GM19467 (cell line): ENCODE results near the gene SMC3.

ENCODE experiments used
- ATAC-seq: cut with Tn5 transposase; IDR thresholded peaks from one replicate; pipeline ENCODE4 v1.9.1; 2021; ENCODE audit warnings: mild to moderate bottlenecking, moderate library complexity; ENCODE audit not compliant: unreplicated experiment

Gene SMC3

DNA sequence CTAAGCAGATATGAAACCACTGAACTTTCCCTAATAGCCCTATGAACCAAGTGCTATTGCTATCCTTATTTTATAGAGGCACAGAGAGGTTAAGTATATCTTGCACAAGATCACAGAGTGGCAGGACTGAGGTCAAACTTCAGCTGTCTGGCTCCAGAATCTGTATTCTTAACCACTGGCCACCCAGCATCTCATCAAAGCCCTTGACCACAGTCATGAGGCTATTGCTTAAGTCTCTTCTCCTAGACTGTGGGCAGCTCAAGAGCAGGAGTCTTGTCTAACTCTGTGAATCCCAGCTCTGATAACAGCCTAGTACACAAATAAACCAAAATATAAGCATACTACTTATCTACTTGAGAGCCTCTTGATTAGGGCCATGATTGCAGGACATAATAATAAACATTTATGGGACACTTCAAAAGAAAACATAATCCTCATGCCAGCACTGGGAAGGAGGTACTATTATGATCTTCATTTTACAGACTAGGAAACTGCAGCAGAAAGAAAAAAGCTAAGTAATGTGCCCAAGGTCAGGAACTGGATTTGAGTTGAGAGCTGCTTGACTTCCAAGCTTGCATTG lies 22.4 kb upstream of the SMC3 start:
- ATAC-seq = no peak

DNA sequence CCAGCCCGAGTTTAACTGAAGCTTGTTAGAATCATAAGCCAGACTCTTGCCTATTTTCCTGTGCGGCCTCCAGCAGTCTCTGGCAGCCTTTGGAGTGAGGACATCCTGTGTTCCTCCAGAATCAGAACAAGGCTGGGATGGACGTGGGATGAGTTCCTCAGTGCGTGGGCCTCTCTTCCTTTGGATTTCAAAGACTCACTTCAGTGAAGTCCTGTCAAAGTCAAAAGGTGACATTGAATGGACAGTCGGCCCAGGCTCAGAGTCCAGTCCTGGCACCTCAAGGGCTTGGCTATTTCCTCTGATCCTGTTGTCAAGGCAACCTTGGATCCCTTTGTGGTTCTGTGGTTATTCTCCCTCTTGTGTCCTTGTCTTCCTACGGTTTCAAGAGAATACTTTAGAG lies 21.4 kb upstream of the SMC3 start:
- no peak for ATAC-seq

DNA sequence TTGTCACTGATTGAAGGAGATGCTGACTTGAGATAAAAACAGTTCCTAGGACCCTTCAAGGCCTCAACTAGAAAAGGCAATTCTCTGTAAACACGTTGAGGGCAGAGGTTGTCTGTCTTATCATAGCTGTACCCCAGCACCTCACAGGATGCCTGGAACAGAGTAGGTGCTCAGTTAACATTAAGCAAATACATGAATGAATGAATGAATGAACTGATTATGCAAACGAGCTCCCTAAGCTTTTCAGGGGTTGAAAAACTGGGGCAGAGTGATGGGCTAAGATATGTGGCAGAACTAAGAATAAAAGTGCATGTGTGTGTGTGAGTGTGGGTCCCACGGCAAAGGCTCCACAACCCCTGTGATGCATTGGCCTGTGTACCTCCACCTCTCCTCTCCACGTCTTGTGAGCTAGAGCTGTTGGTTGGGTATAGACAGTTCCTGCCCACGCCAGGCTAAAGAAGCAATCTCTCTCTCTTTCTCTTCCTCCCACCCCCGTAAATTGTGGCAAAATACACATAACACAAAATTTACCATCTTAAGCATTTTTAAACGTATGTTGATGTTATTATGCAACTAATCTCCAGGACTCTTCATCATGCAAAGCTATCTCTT lies 20.9 kb upstream of the SMC3 start:
- no peak for ATAC-seq

DNA sequence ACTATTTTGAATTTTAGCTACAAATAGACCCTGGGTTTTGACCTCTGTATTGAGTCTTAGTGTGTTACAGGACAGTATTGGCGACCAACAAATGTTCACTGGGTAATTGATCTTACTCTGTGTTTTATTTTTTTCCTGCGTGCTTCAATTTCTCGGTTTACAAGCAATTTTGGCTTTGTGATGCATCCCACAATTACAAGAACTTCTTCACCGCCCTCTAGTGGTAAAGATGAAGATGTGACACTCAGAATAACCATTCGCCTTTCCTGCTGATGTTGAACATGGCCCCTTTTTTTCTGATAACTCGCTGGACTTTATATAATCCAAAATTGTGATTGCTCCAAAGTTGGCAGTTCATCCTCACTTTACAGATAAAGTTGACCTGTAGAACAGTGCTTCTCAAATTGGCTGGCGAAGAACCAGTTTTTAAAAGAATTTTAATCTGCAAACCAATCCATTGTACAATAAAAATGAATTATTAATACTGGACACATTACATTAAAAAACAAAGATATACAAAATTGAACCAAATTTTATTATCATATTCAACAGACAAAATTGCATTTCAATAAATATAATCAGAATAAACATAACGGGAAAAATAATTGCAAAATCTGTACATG lies 20.2 kb upstream of the SMC3 start:
- ATAC-seq = no peak

DNA sequence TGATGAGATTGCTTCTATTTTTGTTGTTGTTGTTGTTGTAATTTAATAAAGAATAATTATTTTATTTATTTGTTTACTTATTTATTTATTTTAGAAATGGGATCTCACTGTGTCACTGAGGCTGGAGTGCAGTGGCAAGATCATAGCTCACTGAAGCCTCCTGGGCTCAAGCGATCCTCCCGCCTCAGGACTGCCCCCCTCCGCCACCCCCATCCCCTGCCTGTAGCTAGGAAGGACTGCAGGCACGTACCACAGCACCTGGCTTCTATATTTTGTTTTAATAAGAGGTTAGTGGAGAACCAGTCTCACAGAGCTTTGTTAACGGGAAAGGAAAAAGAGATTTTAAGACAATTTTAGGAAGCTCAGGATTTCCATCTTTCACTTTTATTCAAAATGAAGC lies 19.5 kb upstream of the SMC3 start:
- ATAC-seq = no peak

DNA sequence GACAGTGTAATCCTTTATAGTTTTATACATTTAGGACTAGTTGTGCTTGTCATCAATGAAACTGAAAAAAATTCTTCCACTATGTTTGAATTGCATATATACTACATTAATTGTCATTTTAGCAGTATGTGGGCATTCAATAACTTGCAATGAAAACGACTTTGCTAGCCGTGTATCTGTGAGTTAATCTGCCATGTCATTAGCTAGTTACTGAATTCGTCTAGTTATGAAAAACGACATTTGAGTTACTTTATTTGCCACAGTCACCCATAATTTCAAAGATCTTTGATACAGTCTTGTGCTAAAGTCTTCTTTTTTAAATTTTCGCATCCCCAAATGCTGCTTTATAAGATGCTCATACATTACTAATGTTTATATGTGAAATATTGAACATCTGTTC lies 18.3 kb upstream of the SMC3 start:
- no peak for ATAC-seq

DNA sequence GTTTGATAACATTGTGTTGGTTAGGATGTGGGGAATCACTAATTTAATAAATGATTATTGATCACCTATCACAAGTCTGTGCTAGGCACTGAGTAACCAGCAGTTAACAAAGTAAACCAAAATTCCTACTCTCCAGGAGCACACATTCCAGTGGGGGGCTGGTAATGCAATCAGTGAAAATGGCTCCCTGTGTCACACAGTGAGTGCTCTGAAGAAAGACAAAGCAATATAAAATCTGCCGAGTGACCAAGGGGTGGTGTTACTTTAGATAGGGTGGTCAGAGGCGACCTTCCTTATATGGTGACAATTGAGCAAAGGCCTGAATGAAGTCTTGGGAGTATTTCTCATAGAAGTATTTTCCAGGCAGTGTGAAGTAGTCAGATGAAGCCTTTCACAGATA lies 13.6 kb upstream of the SMC3 start:
- ATAC-seq = no peak

DNA sequence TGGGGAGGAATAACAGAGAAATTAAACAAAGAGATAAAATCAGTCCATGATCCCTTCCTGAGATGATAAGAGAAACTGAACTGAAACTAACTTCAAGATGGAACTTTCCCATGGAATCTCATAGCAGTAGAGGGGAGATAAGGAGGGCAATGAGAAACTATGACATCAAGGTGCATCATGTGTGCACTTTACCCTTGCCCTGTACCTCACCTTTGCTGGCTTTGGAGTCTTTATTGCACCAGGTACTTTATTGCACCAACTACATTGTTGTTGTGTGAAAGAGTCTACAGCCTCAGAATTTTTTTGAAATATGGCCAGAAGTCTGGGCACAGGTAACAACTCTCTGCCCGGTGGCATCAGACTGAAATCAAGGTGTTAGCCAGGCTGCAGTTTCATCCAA lies 11.2 kb upstream of the SMC3 start:
- no peak for ATAC-seq

DNA sequence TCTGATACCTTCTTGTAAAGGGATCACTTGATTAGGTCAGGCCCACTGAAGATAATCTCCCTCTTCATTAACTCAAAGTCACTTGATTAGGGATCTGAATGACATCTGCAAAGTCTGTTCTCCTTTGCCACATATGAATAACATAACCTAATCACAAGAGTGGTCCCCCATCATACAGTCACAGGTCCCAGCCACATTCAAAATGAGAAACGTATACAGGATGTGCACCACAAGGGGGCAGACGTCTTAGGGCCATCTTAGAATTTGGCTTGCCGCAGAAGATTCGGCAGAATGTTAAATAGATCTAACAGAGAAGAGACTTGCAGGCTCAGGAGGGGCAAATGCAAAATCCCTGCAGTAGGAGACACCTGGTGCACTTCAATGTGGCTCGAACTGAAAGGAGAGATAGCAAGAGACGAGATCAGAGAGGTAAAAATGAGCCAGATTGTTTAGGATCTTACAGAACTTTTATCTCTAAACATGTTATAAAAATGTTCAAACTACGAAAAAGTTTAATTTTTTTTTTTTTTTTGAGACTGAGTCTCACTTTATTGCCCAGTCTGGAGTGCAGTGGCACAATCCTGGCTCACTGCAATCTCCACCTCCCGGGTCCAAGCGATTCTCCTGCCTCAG lies 10.4 kb upstream of the SMC3 start:
- ATAC-seq = no peak

DNA sequence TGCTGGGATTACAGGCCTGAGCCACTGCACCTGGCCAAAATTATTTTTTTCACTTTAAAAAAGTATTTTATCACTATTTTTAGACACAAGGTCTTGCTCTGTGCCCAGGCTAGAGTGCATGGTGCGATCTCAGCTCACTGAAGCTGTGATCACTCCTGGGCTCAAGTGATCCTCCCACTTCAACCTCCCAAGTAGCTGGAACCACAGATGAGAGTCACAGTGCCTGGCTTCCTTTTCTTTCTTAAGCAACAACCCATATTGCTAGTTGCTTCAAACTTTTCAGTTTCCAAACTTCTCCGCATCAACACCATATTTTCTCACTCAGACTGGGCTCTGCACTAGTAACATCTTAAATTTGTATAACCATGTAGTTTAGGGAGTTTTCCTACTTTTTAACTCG lies 9.5 kb upstream of the SMC3 start:
- ATAC-seq = no peak

DNA sequence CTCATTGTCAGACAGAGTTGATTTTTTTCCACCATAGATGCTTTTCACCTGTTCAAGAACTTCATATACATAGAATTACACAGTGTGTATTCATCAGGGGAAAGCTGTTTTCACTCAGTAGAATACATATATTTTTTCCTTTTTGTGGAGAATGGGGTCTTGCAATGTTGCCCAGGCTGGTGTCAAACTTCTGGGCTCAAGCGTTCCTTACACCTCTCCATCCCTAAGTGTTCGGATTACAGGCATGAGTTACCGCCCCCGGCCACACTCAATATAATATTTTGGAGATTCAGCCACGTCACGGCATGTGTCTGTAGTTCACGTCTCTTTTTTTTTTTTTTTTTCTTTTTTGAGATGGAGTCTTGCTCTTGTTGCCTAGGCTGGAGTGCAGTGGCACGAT lies 7.5 kb upstream of the SMC3 start:
- ATAC-seq = no peak

DNA sequence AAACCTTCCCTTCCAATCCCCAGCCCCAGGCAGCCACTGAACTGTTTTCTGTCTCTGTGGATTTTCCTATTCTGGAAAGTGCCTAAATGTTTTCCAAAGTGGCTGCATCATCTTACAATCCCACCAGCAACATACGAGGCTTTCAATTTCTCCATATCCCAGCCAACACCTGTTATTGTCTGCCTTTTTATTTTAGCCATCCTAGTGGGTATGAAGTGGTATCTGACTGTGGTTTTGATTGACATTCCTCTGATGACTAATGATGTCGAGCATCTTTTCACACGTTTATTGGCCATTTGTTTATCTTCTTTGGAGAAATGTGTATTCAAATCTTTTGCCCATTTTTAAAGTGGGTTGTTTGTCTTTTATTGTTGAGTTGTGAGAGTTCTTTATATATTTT lies 6.2 kb upstream of the SMC3 start:
- no peak for ATAC-seq

DNA sequence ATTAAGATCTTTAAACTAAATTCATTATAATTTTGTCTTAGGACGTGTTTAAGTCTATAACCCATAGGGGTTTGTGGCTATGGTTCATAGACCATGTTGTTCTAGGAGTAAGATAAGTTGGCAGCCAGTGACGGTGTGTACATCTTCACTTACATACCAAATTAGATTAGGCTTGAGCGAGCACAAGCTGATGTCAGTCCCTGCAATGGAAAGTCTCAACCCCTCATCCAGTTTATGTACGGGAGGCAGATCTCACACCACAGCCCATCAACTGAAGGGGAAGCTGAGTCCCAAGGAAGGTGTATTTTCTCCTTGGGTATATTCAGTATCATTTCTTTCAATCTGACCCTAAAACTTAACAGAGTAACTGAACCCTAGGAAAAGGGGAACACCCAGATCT lies 5.1 kb upstream of the SMC3 start:
- ATAC-seq = no peak

DNA sequence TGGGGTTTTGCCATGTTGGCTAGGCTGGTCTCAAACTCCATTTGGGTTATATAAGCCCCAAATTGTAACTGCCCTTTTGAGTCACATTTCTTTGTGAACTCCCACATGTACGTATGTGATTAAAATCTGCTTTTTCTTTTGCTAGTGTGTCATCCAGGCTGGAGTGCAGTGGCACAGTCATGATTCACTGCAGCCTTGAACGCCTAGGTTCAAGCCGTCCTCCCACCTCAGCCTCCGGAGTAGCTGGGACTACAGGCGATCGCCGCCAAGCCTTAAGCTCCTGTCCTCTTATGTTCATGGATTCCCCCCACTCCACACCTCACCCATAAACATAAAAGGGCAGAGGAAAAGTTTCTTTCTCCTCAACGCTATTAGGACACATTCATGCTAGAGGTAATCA lies 4.4 kb upstream of the SMC3 start:
- no peak for ATAC-seq

DNA sequence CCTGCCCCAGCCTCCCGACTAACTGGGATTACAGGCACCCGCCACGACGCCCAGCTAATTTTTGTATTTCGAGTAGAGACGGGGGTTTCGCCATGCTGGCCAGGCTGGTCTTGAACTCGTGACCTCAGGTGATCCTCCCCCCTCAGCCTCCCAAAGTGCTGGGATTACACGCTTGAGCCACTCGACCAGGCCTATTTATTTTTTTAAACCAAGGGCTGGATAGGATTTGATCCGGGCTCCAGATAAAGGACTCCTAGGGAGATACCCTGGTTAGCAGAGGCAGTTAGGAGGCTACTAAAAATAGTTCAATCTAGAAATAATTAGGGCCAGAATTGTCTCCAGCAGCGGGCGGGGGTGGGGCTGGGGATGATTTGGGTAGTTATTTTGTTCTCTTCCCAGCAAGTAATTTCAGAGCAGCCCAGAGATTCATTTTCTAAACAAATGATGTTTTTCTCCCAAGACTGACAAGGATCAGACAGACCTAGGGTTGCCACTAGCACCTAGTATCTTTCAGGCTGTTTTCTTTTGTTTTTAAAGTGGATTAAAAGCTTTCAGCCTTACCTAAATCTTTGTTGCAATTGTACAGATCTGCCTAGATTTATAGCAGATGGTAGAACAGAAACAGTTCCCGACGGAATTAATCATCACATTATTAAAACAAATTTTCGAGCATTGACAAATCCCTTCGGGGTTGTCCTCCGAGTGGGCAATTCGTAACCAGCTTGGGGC lies 859 bp upstream of the SMC3 start:
- no peak for ATAC-seq

DNA sequence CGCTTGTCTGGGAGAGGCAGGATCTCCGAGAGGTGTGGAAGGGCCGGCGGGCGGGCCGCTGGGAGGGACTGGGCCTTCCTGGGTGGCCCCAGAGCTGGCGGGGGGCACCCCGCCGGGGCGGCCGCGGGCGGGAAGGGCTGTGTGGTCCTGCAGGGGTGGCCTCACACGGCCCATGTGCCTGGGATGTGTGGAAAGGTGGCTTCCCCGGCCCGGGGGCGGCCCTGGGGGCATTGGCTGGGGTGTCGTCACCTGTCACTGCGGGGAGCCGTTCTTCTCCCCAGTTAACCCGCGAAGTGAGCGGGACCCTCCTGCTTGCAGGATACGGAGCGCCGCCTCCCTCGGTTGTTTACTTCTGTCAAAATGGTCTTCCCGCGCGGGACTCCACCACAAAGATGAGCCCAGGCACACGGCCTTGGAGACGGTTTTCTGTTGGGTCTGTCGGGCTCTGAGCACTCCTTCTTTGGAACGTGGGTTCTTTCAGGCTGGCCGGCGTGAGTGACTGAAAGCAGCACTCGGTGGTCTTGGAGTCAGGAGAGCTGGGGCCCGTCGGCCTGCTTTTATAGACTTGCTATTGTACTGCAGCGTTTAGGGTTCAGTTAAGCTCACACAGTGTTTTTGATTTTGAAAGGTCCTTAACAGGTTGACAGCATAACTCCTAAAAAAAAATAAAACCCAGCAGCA lies 700 bp downstream of the SMC3 start:
- peak; percentile 30 for ATAC-seq

DNA sequence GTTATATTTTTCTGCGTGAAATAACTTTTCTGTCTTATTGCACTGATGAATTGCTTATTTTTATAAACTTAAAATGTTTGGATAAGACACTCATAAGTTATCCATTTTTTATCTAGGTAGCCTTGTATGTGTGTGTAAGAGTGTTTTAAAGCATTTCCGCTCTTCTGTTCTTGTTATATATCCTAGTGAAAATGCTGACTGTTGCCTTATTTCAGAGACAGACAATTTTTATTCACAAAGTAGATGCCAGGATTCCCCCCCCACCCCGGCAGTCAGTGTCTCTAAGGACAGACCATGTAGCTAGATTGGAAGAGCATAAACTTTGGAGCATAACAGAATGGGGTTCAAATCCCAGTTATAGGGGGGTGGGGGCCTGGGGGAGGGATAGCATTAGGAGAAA lies 1.6 kb downstream of the SMC3 start:
- ATAC-seq = no peak

DNA sequence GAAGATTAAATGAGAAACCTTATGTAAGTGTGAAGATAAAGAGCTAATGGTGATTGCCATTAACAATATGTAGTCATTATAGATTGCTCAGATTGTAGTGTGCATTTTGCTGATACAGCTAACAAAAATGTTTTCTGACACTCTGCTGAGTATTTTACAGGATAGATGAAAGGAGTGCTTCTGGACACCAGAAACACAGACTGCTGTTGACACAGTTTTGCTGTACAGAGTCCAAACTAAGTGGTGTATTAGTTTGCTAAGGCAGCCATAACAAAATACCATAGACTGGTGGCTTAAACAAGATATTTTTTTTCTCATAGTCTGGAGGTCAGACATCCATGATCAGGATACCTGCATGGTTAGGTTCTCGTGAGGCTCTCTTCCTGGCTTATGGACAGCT lies 2.2 kb downstream of the SMC3 start:
- no peak for ATAC-seq

DNA sequence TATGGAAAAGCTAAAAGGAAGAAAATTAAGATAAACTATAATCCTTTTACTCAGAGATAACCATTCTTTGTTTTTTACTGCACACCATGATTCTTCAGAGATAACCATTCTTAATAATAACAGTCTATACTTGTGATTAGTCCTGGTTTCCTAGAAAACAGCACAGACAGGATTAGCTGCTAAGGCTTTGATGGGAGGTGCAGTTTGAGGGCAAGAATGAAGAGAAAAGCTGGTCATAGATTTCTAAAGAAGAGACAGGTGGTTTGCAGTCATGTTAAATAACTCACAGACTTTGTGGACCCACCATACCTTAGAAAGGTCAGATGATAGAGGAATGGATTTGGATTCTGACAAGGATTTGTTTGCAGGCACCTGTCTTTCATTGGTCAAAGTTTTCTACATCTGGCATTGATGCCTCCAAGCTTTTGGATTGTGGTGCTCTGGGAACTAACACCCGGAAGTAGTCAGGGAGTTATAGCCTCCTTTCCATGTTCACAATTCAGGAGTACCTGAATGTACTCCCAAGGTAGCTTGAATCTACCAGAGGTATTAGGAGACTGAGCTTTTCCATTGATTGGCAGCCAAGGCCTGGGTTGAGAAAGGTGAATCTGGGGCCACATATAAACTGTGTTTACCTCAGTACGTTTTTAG lies 3.7 kb downstream of the SMC3 start:
- ATAC-seq = no peak

DNA sequence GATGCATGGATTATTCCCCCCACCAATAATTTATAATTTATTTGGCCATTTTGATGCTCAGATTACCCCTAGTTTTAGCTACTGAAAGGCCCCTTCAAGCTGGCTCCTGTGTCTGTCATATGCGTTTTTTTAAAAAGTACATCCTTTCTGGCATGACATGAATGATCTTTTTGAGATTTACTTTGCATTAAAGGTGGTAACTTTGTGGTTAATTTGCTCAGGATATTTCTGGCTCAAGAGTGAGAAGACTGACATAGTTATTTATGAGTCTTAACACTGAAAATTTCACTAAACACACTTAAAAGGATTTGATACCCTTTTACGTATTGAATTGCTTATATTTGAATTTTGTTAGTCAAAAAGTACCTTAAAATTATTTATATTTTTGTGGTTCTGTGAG lies 5.4 kb downstream of the SMC3 start:
- no peak for ATAC-seq

DNA sequence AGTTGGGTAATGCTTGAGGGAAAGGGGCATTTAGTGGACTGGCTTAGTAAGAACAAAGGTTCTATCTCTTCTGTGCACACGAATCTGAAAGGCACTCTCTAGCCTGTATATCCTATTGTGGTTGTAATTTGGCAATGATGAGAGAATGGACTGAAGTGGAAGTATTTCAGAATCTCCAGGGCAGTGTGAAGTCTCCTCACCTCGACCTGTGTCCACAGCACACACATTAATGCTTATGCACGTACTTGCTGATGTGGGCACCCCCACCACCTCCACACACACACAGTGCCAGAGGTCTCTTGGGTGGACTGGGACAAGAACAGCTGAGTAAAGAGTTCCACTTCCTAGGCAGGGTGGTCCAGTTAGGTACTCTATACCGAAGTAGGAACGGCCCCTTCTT lies 6.9 kb downstream of the SMC3 start:
- no peak for ATAC-seq
